Smooth muscle cell (in vitro differentiated cells): ENCODE measurements around the gene MRPL14. TPM values are rescaled to one million over a fixed set of nuclear protein-coding genes. Genes with fewer than 3 reads are reported as not detected.

Experiments used
- DNase-seq: peaks from one replicate; lab custom pipeline; 2025; ENCODE audit not compliant: unreplicated experiment; lab: John Stamatoyannopoulos, UW
- H2AFZ ChIP-seq: fragments of 200-600 bp; sonication (generic); 2 replicates; pipeline ENCODE4 v1.6.0; 2016; ENCODE audit warnings: antibody characterized with exemption, low read depth, mild to moderate bottlenecking
- H3F3A ChIP-seq: fragments of 200-600 bp; sonication (generic); 2 replicates; pipeline ENCODE4 v1.6.0; 2017; ENCODE audit warnings: antibody characterized with exemption, low read depth
- H3K27ac ChIP-seq: fragments of 200-600 bp; sonication (generic); 2 replicates; pipeline ENCODE4 v1.5.1; 2016; ENCODE audit warnings: low read depth, mild to moderate bottlenecking
- H3K27me3 ChIP-seq: fragments of 200-600 bp; sonication (generic); 2 replicates; pipeline ENCODE4 v1.6.1; 2016; ENCODE audit warnings: low read depth, mild to moderate bottlenecking
- H3K36me3 ChIP-seq: fragments of 200-600 bp; sonication (generic); 2 replicates; pipeline ENCODE4 v1.5.1; 2016; ENCODE audit warnings: low read depth
- H3K4me1 ChIP-seq: fragments of 200-600 bp; sonication (generic); 2 replicates; pipeline ENCODE4 v1.5.1; 2016; ENCODE audit warnings: low read depth
- H3K4me2 ChIP-seq: fragments of 200-600 bp; sonication (generic); 2 replicates; pipeline ENCODE4 v1.6.0; 2016; ENCODE audit warnings: mild to moderate bottlenecking
- H3K4me3 ChIP-seq: fragments of 200-600 bp; sonication (generic); 2 replicates; pipeline ENCODE4 v1.5.1; 2016; ENCODE audit warnings: mild to moderate bottlenecking
- H3K79me2 ChIP-seq: fragments of 200-600 bp; sonication (generic); 2 replicates; pipeline ENCODE4 v1.6.0; 2016; ENCODE audit warnings: low read depth, mild to moderate bottlenecking
- H3K9ac ChIP-seq: fragments of 200-600 bp; sonication (generic); 2 replicates; pipeline ENCODE4 v1.6.0; 2016; ENCODE audit warnings: low read depth
- H3K9me3 ChIP-seq: fragments of 200-600 bp; sonication (generic); replicated peaks from 2 replicates; pipeline ENCODE4 v1.5.1; 2016; ENCODE audit warnings: low read depth
- H4K20me1 ChIP-seq: fragments of 200-600 bp; sonication (generic); 2 replicates; pipeline ENCODE4 v1.6.0; 2016; ENCODE audit warnings: low read depth
- WGBS: methylation state at CpG from one replicate; pipeline ENCODE4 v1.1.7; 2016; ENCODE audit warnings: low lambda C conversion rate; 5-methylcytosine and 5-hydroxymethylcytosine counted together
- polyA plus RNA-seq: library from polyadenylated mRNA; unstranded; fragments of >200 nt; fragmentation: Nextera tagmentation; extraction: Ambion mirVana; gene quantifications from 2 replicates; pipeline ENCODE4 v1.2.1, GENCODE V29; 2016
- total RNA-seq: library from RNA; depleted of rRNA; stranded (reverse); fragments of >200 nt; gene quantifications from 2 replicates; pipeline ENCODE4 v1.2.3, GENCODE V29; 2014
- TF ChIP-seq, protein P1 (sequence below): fragments of 200-600 bp; sonication (generic); IDR thresholded peaks from 2 replicates; pipeline ENCODE4 v1.5.1; 2017; ENCODE audit warnings: borderline replicate concordance, mild to moderate bottlenecking, antibody characterized with exemption; ENCODE audit not compliant: insufficient read depth, poor library complexity, severe bottlenecking

Gene MRPL14
- total and polyA plus RNA-seq, 2 experiments from 2014 or later, result 53.4 to 97.9 TPM

DNA sequence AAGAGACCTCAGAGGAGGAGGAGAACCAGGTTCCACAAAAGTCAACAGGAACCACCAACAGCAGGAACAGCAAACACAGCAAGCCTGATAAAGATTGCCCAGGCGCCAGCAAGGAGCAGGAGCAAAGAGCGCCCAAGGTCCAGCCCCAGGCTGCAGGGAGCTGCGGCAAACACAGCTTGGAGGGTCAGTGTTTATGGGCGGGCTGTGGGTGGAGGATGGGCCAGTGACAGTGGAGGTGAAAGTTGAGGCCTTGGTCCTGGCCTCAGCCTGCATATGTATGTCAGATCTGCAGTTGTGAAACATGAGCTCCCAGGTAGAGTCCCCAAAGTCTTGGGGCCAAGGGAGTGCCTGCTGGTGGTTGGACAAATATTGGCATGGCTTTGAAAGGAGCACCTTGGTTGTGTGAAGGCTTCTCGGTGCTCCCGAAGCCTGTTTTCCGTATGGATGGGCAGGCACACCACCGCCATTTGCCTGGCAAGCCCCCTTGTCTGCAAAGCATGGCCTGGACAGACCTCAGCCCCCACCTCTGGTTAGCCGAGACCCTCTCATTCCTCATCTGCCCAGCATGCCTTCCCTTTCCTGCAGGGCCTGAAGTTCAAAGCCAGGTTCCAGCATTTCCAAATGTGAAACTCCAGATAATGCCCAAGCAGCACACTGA is 29.4 kb upstream of the MRPL14 start:
- no peak overlapping the region for H3K27ac ChIP-seq
- H3K4me1 ChIP-seq, result no peaks in the 10 kb centered on the region
- WGBS, result 86% methylated on average over 9 of the region's 9 CpGs
- H3K4me2 ChIP-seq, result no peak overlapping the region
- no peaks in the 10 kb centered on the region for H3K36me3 ChIP-seq
- H3K9me3 ChIP-seq, result no peaks in the 10 kb centered on the region
- H3K9ac ChIP-seq, result no peak overlapping the region
- TF ChIP-seq, protein P1, sequence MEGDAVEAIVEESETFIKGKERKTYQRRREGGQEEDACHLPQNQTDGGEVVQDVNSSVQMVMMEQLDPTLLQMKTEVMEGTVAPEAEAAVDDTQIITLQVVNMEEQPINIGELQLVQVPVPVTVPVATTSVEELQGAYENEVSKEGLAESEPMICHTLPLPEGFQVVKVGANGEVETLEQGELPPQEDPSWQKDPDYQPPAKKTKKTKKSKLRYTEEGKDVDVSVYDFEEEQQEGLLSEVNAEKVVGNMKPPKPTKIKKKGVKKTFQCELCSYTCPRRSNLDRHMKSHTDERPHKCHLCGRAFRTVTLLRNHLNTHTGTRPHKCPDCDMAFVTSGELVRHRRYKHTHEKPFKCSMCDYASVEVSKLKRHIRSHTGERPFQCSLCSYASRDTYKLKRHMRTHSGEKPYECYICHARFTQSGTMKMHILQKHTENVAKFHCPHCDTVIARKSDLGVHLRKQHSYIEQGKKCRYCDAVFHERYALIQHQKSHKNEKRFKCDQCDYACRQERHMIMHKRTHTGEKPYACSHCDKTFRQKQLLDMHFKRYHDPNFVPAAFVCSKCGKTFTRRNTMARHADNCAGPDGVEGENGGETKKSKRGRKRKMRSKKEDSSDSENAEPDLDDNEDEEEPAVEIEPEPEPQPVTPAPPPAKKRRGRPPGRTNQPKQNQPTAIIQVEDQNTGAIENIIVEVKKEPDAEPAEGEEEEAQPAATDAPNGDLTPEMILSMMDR, result no peak
- no peaks in the 10 kb centered on the region for H3K79me2 ChIP-seq
- H4K20me1 ChIP-seq, result no peaks in the 10 kb centered on the region
- DNase-seq, result no peak
- peaks cover 4% of the 10 kb centered on the region for H3F3A ChIP-seq
- H2AFZ ChIP-seq, result no peak overlapping the region
- H3K4me3 ChIP-seq, result no peak overlapping the region
- no peaks in the 10 kb centered on the region for H3K27me3 ChIP-seq

DNA sequence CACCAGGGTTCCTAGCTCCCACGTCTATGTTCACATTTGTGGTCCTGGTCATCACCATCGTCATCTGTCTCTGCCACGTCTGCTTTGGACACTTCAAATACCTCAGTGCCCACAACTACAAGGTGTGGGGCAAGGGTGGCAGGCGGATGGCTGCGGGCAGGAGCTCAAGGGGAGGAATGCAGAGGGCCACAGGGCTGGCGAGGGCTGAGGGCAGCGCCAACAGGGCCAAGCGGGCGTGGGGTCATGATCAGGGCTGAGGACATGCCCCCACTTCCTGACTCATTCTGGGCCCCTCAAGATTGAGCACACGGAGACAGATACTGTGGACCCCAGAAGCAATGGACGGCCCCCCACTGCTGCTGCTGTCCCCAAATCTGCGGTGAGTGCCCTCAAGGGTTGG is 26.8 kb upstream of the MRPL14 start:
- no peak for DNase-seq
- H3K4me1 ChIP-seq, result no peaks in the 10 kb centered on the region
- no peak overlapping the region for H2AFZ ChIP-seq
- H3K79me2 ChIP-seq, result no peaks in the 10 kb centered on the region
- H3F3A ChIP-seq, result peaks cover 4% of the 10 kb centered on the region
- no peaks in the 10 kb centered on the region for H3K27me3 ChIP-seq
- no peak overlapping the region for H3K4me2 ChIP-seq
- TF ChIP-seq, protein P1, result no peak
- 95% methylated on average over 12 of the region's 12 CpGs for WGBS
- no peaks in the 10 kb centered on the region for H3K36me3 ChIP-seq
- H3K9ac ChIP-seq, result no peak overlapping the region
- H4K20me1 ChIP-seq, result no peaks in the 10 kb centered on the region
- H3K27ac ChIP-seq, result no peak overlapping the region
- H3K9me3 ChIP-seq, result no peaks in the 10 kb centered on the region
- H3K4me3 ChIP-seq, result no peak overlapping the region

DNA sequence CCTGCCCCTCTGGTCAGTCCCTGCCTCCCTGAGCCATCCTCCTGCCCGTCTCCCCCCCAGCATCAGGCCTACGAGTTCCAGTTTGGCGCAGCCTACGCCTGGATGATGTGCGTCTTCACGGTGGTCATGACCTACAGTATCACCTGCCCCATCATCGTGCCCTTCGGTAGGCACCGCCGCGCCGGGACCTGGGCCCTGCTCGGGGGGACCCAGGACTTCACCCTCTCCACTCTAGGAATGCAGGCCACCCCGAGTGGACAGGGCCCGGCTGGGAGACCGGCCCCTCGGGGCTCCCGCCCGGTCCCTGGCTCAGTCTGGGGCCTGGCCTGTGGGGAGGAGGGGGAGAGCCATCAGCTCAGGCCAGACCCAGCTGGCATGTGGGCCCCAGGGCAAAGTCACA is 25.3 kb upstream of the MRPL14 start:
- Histone ChIP-seq H4K20me1 (no peaks in the 10 kb centered on the region), H3K27ac (no peak overlapping the region), H3F3A (peaks cover 4% of the 10 kb centered on the region), H3K4me2 (no peak overlapping the region), H2AFZ (no peak overlapping the region), H3K9ac (no peak overlapping the region), H3K9me3 (no peaks in the 10 kb centered on the region), H3K4me3 (no peak overlapping the region), H3K27me3 (no peaks in the 10 kb centered on the region), H3K4me1 (no peaks in the 10 kb centered on the region), H3K79me2 (no peaks in the 10 kb centered on the region), H3K36me3 (no peaks in the 10 kb centered on the region)
- TF ChIP-seq, protein P1, result no peak
- WGBS, result 96% methylated on average over 19 of the region's 19 CpGs
- no peak for DNase-seq

DNA sequence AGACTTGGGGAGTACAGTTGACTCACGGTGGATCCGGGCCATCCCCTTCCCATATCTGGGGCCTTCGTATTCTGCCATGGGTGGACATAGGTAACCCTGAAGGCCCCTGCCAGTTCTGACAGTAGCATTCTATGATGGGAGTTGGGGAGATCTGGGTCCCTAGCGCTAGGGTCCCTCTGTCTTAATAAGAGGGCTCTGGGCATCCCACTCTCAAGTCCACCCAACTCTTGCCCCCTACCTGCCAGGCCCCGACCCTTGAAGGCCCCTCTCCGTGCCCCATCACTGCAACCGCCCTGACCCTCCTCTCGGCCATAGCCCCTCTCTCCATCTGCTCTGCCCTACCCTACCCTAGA is 24.8 kb upstream of the MRPL14 start:
- TF ChIP-seq, protein P1, result no peak
- Histone ChIP-seq H3K4me1 (no peaks in the 10 kb centered on the region), H3K4me2 (no peak overlapping the region), H3F3A (peaks cover 4% of the 10 kb centered on the region), H3K27me3 (no peaks in the 10 kb centered on the region), H3K27ac (no peak overlapping the region), H3K4me3 (no peak overlapping the region), H2AFZ (no peak overlapping the region), H4K20me1 (no peaks in the 10 kb centered on the region), H3K79me2 (no peaks in the 10 kb centered on the region), H3K9me3 (no peaks in the 10 kb centered on the region), H3K9ac (no peak overlapping the region), H3K36me3 (no peaks in the 10 kb centered on the region)
- 52% methylated on average over 7 of the region's 8 CpGs for WGBS
- DNase-seq, result no peak
